HCT116 (cell line): Measurements from ENCODE around the gene PARVA. TPM values are rescaled to one million over a fixed set of nuclear protein-coding genes. Genes with fewer than 3 reads are reported as not detected.

ENCODE experiments used
- ATAC-seq: fragments of 200-7000 bp; cut with Tn5 transposase; 2 replicates; pipeline ENCODE4 v1.9.1; 2020; ENCODE audit warnings: mild to moderate bottlenecking, moderate library complexity
- BruUV-seq: library from RNA; stranded (reverse); fragments of 400-500 nt; replicated peaks from 2 replicates; lab custom pipeline; 2021; lab: Mats Ljungman, UMichigan
- CTCF ChIA-PET: fragments of 300-600 bp; sonication (Branson Sonifier 250); formaldehyde crosslinking; loops from one replicate; lab custom pipeline; 2021; ENCODE audit warnings: antibody characterized with exemption; lab: Charles Lee
- POLR2A ChIA-PET: fragments of 300-600, 350-600 bp; sonication (Branson Sonifier 250); formaldehyde crosslinking; loops from one replicate; lab custom pipeline; 2021; ENCODE audit warnings: antibody characterized with exemption; lab: Charles Lee
- RAD21 ChIA-PET, 2 experiments: fragments of 300-600 bp; sonication (Branson Sonifier 250); formaldehyde crosslinking; loops; one replicate each; lab custom pipeline; 2023; ENCODE audit warnings: low total read pairs in 2 of 2; ENCODE audit not compliant: uncharacterized antibody in 2 of 2, unreplicated experiment in 2 of 2, low non-redundant PET in 1 of 2; lab: Charles Lee
- DNase-seq: peaks from one replicate; pipeline ENCODE4 v3.0.0-alpha.2; 2010; ENCODE audit warnings: low read depth, low spot score
- H2AFZ ChIP-seq: fragments of 200-600 bp; shearing (Covaris generic), sonication (generic); 2 replicates; pipeline ENCODE4 v1.6.1; 2017; ENCODE audit warnings: low read depth, mixed run types, mixed read lengths, antibody characterized with exemption, low read length; ENCODE audit not compliant: poor library complexity, severe bottlenecking
- H3K27ac ChIP-seq: 2 replicates; pipeline ENCODE4 v1.5.1; 2012; ENCODE audit warnings: low read depth, low read length
- H3K27me3 ChIP-seq: fragments of 200-600 bp; sonication (generic); 2 replicates; pipeline ENCODE4 v1.6.1; 2016; ENCODE audit warnings: mixed run types, low read length, mixed read lengths; ENCODE audit not compliant: insufficient read depth
- H3K36me3 ChIP-seq, 2 experiments: fragments of 200-500 bp in 1 of 2; fragments of 200-600 bp in 1 of 2; sonication (Bioruptor generic) in 1 of 2; sonication (generic) in 1 of 2; 2 replicates each; pipeline versions ENCODE4 v1.5.1 to v1.6.1; 2014 to 2016; ENCODE audit warnings: low read length in 2 of 2, inconsistent platforms in 1 of 2, mixed read lengths in 1 of 2, mixed run types in 1 of 2; ENCODE audit not compliant: insufficient read depth in 2 of 2, control insufficient read depth in 1 of 2
- H3K4me1 ChIP-seq, 2 experiments: fragments of 200-600 bp in 1 of 2; sonication (generic) in 1 of 2; 2 replicates each; pipeline versions ENCODE4 v1.5.1 to v1.6.1; 2012 to 2017; ENCODE audit warnings: low read length in 2 of 2, inconsistent platforms in 1 of 2, mild to moderate bottlenecking in 1 of 2, mixed read lengths in 1 of 2, mixed run types in 1 of 2, moderate library complexity in 1 of 2; ENCODE audit not compliant: insufficient read depth in 2 of 2, control insufficient read depth in 1 of 2
- H3K4me2 ChIP-seq: fragments of 200-600 bp; sonication (generic); 2 replicates; pipeline ENCODE4 v1.6.1; 2017; ENCODE audit warnings: mixed run types, low read length, mixed read lengths
- H3K4me3 ChIP-seq, 2 experiments: fragments of 200-600 bp in 1 of 2; sonication (generic) in 1 of 2; replicated peaks in 1 of 2; 2 replicates each; pipeline ENCODE4 v1.5.1; 2011 to 2016; ENCODE audit warnings: low read length in 2 of 2, control low read depth in 1 of 2, low read depth in 1 of 2, mild to moderate bottlenecking in 1 of 2, mixed read lengths in 1 of 2, mixed run types in 1 of 2
- H3K79me2 ChIP-seq: fragments of 200-600 bp; sonication (generic); 2 replicates; pipeline ENCODE4 v1.6.1; 2017; ENCODE audit warnings: mild to moderate bottlenecking, mixed run types, low read length, moderate library complexity, mixed read lengths; ENCODE audit not compliant: insufficient read depth
- H3K9ac ChIP-seq: fragments of 200-600 bp; sonication (generic); 2 replicates; pipeline ENCODE4 v1.6.1; 2016; ENCODE audit warnings: low read length, mixed read lengths
- H3K9me2 ChIP-seq: fragments of 200-600 bp; sonication (generic), shearing (Covaris generic); 2 replicates; pipeline ENCODE4 v1.6.1; 2017; ENCODE audit warnings: mixed run types, mild to moderate bottlenecking, moderate library complexity; ENCODE audit not compliant: insufficient read depth
- H3K9me3 ChIP-seq, 2 experiments: fragments of 200-500 bp in 1 of 2; fragments of 200-600 bp in 1 of 2; sonication (Bioruptor generic) in 1 of 2; sonication (generic) in 1 of 2; 2 replicates each; pipeline ENCODE4 v1.6.1; 2014 to 2017; ENCODE audit warnings: low read length in 2 of 2, mixed read lengths in 2 of 2, inconsistent platforms in 1 of 2, low read depth in 1 of 2, mild to moderate bottlenecking in 1 of 2, mixed run types in 1 of 2, moderate library complexity in 1 of 2; ENCODE audit not compliant: control insufficient read depth in 1 of 2, insufficient read depth in 1 of 2
- H4K20me1 ChIP-seq: fragments of 200-600 bp; sonication (generic), shearing (Covaris generic); 2 replicates; pipeline ENCODE4 v1.6.1; 2017; ENCODE audit warnings: mixed run types, mild to moderate bottlenecking, moderate library complexity; ENCODE audit not compliant: insufficient read depth
- ATF3 ChIP-seq: IDR thresholded peaks from 2 replicates; pipeline ENCODE4 v1.6.1; 2012
- CBX3 ChIP-seq: IDR thresholded peaks from 2 replicates; pipeline ENCODE4 v1.6.1; 2012; ENCODE audit warnings: low read depth
- CTCF ChIP-seq, 3 experiments: fragments of 200-600 bp in 1 of 3; sonication (generic) in 1 of 3; IDR thresholded peaks in 2 of 3; conservative IDR thresholded peaks in 1 of 3; 2 replicates each; pipeline ENCODE4 v1.5.1; 2012 to 2017; ENCODE audit warnings: low read depth in 2 of 3, low read length in 2 of 3, antibody characterized with exemption in 1 of 3, borderline replicate concordance in 1 of 3, control low read depth in 1 of 3, mild to moderate bottlenecking in 1 of 3, mixed read lengths in 1 of 3, mixed run types in 1 of 3, moderate library complexity in 1 of 3; ENCODE audit not compliant: insufficient read depth in 1 of 3
- EGR1 ChIP-seq: IDR thresholded peaks from 2 replicates; pipeline ENCODE4 v1.6.1; 2012; ENCODE audit warnings: low read depth
- ELF1 ChIP-seq: IDR thresholded peaks from 2 replicates; pipeline ENCODE4 v1.6.1; 2012; ENCODE audit warnings: low read depth, borderline replicate concordance
- FOSL1 ChIP-seq: IDR thresholded peaks from 2 replicates; pipeline ENCODE4 v1.6.1; 2012; ENCODE audit warnings: low read depth
- POLR2A ChIP-seq: IDR thresholded peaks from 2 replicates; pipeline ENCODE4 v1.7.0; 2011; ENCODE audit warnings: borderline replicate concordance; ENCODE audit not compliant: insufficient read depth, insufficient read length; ENCODE audit errors: extremely low read depth
- SIN3A ChIP-seq: IDR thresholded peaks from 2 replicates; pipeline ENCODE4 v1.6.1; 2012; ENCODE audit warnings: low read depth
- SP1 ChIP-seq: IDR thresholded peaks from 2 replicates; pipeline ENCODE4 v1.6.1; 2012; ENCODE audit warnings: low read depth
- YY1 ChIP-seq: IDR thresholded peaks from 2 replicates; pipeline ENCODE4 v1.6.1; 2011; ENCODE audit warnings: low read length, low read depth, moderate library complexity, mild to moderate bottlenecking; ENCODE audit not compliant: insufficient replicate concordance; ENCODE audit errors: extremely low read depth
- ZBTB33 ChIP-seq: IDR thresholded peaks from 2 replicates; pipeline ENCODE4 v1.6.1; 2011; ENCODE audit warnings: mild to moderate bottlenecking, low read length, moderate library complexity; ENCODE audit not compliant: insufficient replicate concordance; ENCODE audit errors: extremely low read depth
- ZNF274 ChIP-seq: fragments of 200-500 bp; sonication (Bioruptor generic); IDR thresholded peaks from 2 replicates; pipeline ENCODE4 v1.6.1; 2014; ENCODE audit warnings: mild to moderate bottlenecking, low read depth, low read length, inconsistent platforms
- intact Hi-C: fragments of 100-400 bp; cut with micrococcal nuclease; formaldehyde crosslinking; loops from 2 replicates; pipeline ENCODE4 v1.10.0; 2022
- total RNA-seq: library from RNA; stranded (reverse); gene quantifications from one replicate; pipeline ENCODE4 v1.2.1, GENCODE V29; 2021; ENCODE audit not compliant: unreplicated experiment
- TF ChIP-seq, protein P1 (sequence below): IDR thresholded peaks from 2 replicates; pipeline ENCODE4 v1.6.1; 2012

Gene PARVA
- total RNA-seq, 1 experiment from 2014 or later: 18.4 TPM

GRCh38 chr11:12581923-12582322 lies 204.6 kb downstream of the PARVA start:
- H3K9ac ChIP-seq: no peak overlapping the region
- TF ChIP-seq EGR1 (no peak), SP1 (no peak), ZBTB33 (no peak), ELF1 (no peak), CBX3 (no peak), POLR2A (no peak), ATF3 (no peak), CTCF (IDR thresholded peaks at IDR 0.05 in 2 of 3, conservative IDR thresholded peaks at IDR 0.05 in 1 of 3; ENCODE audit: borderline replicate concordance in 1 of 3, insufficient read depth in 1 of 3, low read depth in 2 of 3, low read length in 2 of 3) (no peak), YY1 (no peak), FOSL1 (no peak), SIN3A (no peak), ZNF274 (no peak)
- TF ChIP-seq, protein P1, sequence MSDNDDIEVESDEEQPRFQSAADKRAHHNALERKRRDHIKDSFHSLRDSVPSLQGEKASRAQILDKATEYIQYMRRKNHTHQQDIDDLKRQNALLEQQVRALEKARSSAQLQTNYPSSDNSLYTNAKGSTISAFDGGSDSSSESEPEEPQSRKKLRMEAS: no peak
- POLR2A ChIA-PET: no interaction called here
- H2AFZ ChIP-seq: peak overlapping the region; percentile 79
- H4K20me1 ChIP-seq: no peaks in the 10 kb centered on the region
- H3K36me3 ChIP-seq: no peaks in the 10 kb centered on the region
- peak overlapping the region; percentile 50 for H3K4me2 ChIP-seq
- CTCF ChIA-PET: no interaction called here
- DNase-seq: peak; percentile 38
- no peaks in the 10 kb centered on the region for H3K27me3 ChIP-seq
- no peaks in the 10 kb centered on the region for H3K9me3 ChIP-seq
- ATAC-seq: peak; percentile 90
- no peak overlapping the region for H3K27ac ChIP-seq
- no peak overlapping the region for H3K4me3 ChIP-seq
- RAD21 ChIA-PET: interaction anchor here in 1 of 2 experiments (0.6 kb wide), 1 partner anchor 163 kb away, joined by 3 read pairs; no protein-coding TSS in a partner anchor
- no peaks in the 10 kb centered on the region for H3K79me2 ChIP-seq
- H3K4me1 ChIP-seq: peaks cover 6 to 10% of the 10 kb centered on the region in 2 experiments; a peak in 3 of 4 replicates
- intact Hi-C loops: loop anchor here (10.0 kb wide), 1 partner anchor 247 kb away; no protein-coding TSS in a partner anchor
- no TSS peak for BruUV-seq
- no peaks in the 10 kb centered on the region; the same call in 1 of the 2 replicates for H3K9me2 ChIP-seq
